Stimulated activated naive B cell treated with anti-CD40 and anti-IgM and Interleukin-4, amounts not matched to agents 10 μg/mL and 1 μg/mL and 100 μg/mL, for 72 hours (primary cell): ENCODE measurements around the gene KCNE3.

ENCODE experiments used
- ATAC-seq, 2 donors: fragments of 150-1000 bp; cut with Tn5 transposase; replicated peaks; 2 replicates each; pipeline ENCODE4 v1.10.0; 2021; ENCODE audit warnings: moderate library complexity in 1 of 2
- DNase-seq: peaks from one replicate; pipeline ENCODE4 v3.0.0; 2021
- H3K27ac Mint-ChIP-seq: one replicate; pipeline ENCODE4 v1.8.0; 2022; ENCODE audit warnings: mild to moderate bottlenecking, mixed read lengths
- H3K27me3 Mint-ChIP-seq, 2 donors: one replicate each; pipeline ENCODE4 v1.8.0; 2022; ENCODE audit warnings: mixed read lengths in 2 of 2
- H3K36me3 Mint-ChIP-seq, 2 donors: one replicate each; pipeline ENCODE4 v1.8.0; 2022; ENCODE audit warnings: mixed read lengths in 2 of 2, mild to moderate bottlenecking in 1 of 2
- H3K4me1 Mint-ChIP-seq, 2 donors: one replicate each; pipeline ENCODE4 v1.8.0; 2022; ENCODE audit warnings: mixed read lengths in 2 of 2, mild to moderate bottlenecking in 1 of 2
- H3K4me3 Mint-ChIP-seq, 2 donors: one replicate each; pipeline ENCODE4 v1.8.0; 2022; ENCODE audit warnings: mild to moderate bottlenecking in 2 of 2, mixed read lengths in 2 of 2, moderate library complexity in 1 of 2
- H3K9me3 Mint-ChIP-seq, 2 donors: one replicate each; pipeline ENCODE4 v1.8.0; 2022; ENCODE audit warnings: mixed read lengths in 2 of 2, mild to moderate bottlenecking in 1 of 2

Gene KCNE3

GRCh38 chr11:74412321-74412720, 55.0 kb downstream of the KCNE3 start:
- DNase-seq (no peak), ATAC-seq (no peak)
- Mint-ChIP-seq H3K4me3 (no peak overlapping the region), H3K36me3 (no peaks in the 10 kb centered on the region), H3K4me1 (no peaks in the 10 kb centered on the region), H3K27ac (no peak overlapping the region), H3K9me3 (no peaks in the 10 kb centered on the region), H3K27me3 (peaks cover 5 to 7% of the 10 kb centered on the region in 2 donors)

- DNase-seq (no peak), ATAC-seq (no peak)
- no peaks in the 10 kb centered on the region for H3K4me1 Mint-ChIP-seq
- H3K4me3 Mint-ChIP-seq, result no peak overlapping the region
- no peaks in the 10 kb centered on the region for H3K9me3 Mint-ChIP-seq
- H3K27me3 Mint-ChIP-seq, result peaks cover 3 to 7% of the 10 kb centered on the region in 2 donors
- no peaks in the 10 kb centered on the region for H3K36me3 Mint-ChIP-seq
- H3K27ac Mint-ChIP-seq, result no peak overlapping the region
These were observed 57.7 kb downstream of the KCNE3 start for GRCh38 chr11:74409633-74410032.
